GM12801 (cell line): ENCODE measurements around the gene HCN1.

Experiments
- TF ChIP-seq, protein P1 (sequence below): IDR thresholded peaks from one replicate; pipeline ENCODE4 v1.5.1; 2011; ENCODE audit warnings: control low read depth; ENCODE audit not compliant: insufficient read length; ENCODE audit errors: extremely low read depth

The HCN1 gene

DNA sequence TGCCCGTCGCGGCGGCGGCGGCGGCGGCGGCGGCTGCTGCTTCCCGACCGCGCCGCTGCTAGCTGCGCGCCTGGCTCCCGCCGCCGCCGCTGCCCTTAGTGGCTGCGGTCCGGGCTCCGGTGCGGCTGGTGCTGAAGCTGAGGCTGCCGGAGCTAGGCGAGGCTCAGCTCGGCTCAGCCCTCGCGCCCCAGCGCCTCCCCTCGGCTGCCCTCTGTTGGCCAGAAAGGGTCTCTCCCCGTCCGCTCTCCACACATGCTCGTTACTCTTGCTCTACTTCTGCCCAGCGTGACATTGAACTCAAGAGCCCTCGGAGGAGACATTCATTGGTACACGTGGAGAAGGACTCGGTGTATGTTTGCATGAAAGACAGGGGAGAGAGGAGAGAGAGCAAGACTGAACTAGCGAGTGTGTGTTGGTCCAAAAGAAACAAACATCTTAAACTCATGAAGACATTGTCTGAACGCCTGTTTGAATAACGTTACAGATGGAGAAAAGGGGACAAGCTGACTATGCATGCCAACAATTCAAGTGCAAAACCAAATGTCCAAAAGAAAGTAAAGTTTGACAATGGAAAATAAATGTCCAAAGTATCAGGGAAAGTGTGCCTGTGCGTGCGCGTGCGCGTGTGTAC is at the start of gene HCN1:
Gene HCN1, minus strand, starts transcription at position 175 of the 631 bp plus-strand sequence.
- TF ChIP-seq, protein P1, sequence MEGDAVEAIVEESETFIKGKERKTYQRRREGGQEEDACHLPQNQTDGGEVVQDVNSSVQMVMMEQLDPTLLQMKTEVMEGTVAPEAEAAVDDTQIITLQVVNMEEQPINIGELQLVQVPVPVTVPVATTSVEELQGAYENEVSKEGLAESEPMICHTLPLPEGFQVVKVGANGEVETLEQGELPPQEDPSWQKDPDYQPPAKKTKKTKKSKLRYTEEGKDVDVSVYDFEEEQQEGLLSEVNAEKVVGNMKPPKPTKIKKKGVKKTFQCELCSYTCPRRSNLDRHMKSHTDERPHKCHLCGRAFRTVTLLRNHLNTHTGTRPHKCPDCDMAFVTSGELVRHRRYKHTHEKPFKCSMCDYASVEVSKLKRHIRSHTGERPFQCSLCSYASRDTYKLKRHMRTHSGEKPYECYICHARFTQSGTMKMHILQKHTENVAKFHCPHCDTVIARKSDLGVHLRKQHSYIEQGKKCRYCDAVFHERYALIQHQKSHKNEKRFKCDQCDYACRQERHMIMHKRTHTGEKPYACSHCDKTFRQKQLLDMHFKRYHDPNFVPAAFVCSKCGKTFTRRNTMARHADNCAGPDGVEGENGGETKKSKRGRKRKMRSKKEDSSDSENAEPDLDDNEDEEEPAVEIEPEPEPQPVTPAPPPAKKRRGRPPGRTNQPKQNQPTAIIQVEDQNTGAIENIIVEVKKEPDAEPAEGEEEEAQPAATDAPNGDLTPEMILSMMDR: no peak

DNA sequence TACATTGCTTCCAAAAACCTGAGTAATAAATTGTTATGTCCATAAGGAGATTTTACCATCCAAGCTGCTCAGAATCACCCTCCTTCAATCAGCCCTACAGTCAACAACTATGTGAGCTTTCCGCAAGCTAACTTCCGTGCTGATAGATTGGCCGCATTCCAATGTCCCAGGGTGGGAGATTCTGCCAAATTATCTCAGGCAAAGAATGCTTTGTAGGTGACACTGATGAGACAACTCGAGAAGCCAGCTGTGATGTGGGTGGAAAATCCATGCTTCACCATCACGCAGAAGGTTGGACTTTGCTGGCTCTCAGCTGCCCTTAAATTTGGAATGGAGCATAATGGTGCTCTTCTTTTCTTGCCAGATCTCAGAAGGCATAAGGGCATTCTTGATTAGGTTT is 44.9 kb upstream of the HCN1 start:
- TF ChIP-seq, protein P1: no peak

DNA sequence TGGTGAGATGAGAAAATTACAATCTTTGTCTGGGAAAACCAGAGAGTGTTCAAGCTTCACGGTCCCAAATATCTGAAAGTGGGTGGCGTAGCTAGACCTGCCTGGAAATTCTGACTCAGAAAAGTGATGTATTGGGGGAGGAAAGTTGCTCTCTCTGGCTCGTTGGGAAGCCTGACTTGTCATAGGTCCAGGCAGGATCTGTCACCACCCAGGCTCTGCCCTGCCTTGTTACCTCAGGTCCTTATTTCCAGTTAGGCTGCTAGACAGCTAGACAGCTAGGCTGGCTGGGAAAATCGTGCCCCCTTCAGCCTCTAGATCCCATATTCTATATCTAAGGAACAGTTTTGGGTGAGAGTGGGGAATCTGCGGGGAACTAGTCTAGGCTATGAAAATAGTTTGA is 41.0 kb upstream of the HCN1 start:
- TF ChIP-seq, protein P1: no peak

DNA sequence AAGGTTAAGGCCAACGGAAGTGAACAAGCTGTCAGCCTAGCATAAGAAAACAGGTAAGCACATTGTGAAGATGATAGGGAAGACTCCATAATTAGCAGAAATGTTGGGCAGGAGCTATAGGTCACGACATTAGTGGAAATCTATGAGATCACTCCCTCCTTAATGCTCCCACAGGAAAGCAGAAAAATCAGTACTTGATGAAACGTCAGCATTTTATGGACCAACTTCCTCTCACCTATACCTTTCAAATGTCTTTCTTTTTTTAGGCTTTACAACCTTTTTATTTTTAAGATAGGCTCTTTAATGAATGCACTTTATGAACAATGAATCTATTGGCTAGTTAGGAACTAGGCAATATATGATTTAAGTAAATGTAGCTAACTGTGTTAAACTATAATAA is 29.4 kb upstream of the HCN1 start:
- TF ChIP-seq, protein P1: no peak

DNA sequence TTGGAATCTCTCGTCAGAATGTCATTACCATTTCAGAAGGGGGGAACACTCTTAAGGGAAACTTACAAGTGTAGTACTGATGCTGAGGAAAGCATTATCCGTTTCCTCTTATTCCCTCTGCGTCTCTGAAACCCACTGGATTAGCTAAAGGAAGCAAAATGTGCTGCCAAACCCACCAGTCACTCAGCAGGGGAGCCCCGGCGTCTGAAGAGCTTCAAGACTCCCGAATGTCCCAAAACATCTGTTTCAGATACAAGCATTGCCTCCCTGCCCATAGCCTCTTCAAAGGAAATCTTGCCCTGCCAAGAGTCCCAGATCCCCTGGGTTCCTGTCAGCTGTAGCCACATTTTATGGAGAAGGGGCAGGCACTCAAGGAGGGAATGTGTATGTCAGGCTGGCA is 1.0 kb upstream of the HCN1 start:
- TF ChIP-seq, protein P1: no peak

DNA sequence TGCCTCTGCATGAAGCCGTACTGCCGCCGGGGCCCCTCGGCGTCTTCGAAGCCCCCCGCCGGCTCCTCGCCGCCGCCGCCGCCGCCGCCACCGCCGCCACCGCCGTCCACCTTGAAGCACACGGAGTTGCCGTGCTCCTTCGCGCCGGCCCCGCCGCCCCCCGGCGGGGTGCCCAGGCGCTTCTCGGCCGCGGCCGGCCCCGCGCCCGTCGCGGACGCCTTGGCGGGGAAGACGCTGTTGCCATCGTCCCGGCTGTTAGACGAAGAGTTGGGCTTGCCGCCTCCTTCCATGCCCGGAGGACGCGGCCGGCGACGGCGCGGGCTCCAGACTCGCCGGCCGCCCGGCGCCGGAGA is 400 bp downstream of the HCN1 start:
- TF ChIP-seq, protein P1: no peak

DNA sequence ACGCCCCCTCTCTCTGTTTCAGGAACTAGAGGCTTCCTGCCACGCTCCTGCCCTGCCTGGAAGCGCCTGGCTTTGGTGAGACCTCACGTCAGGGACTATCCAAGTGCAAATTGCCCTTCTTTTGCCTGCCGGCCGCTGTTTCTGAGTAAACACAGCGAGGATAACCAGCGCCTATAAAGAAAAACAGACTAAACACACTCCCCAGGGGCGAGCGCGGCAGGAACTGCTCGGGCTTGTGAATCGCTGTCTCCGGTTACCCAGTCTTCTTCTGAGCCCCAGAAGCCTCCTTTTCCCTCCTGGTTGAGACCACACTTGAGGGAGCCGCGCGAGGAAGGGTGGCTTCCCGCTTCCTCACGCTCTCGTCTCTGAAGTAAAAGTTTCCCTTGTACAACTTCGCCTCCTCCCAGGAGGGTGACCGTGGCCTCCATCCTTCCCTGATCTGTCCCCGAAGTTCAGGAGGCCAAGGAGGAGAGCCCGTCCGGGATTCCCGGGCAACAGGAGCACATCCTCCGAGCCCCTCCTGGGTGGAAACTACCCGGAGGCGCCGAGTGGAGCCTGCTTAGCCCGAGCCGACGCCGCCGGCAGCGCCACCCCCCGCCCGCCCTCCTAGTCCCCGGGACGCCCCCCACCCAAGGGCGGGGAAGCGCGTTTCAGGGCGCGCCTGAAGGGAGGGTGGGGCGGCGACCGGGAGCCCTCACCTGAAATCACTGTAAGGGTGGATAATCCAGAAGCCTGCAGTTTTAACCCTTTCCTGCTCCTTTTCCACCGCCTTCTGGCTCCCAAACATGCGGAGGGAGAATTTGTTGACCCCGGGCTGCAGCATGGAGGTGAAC is 993 bp downstream of the HCN1 start:
- TF ChIP-seq, protein P1: no peak
